H1 (cell line): Measurements from ENCODE around the gene ABL1. TPM values are rescaled to one million over a fixed set of nuclear protein-coding genes. Genes with fewer than 3 reads are reported as not detected.

Experiments
- BACH1 ChIP-seq: IDR thresholded peaks from 2 replicates; pipeline ENCODE4 v1.6.1; 2012; ENCODE audit warnings: low read length, improper control_type of control experiment
- CBX8 ChIP-seq: fragments of 300-800, 300-1000 bp; sonication (generic); IDR thresholded peaks from 2 replicates; pipeline ENCODE4 v1.7.1; 2016; ENCODE audit warnings: low read depth, low read length, borderline replicate concordance
- JUND ChIP-seq: IDR thresholded peaks from 2 replicates; pipeline ENCODE4 v1.6.1; 2011; ENCODE audit warnings: mild to moderate bottlenecking, improper control_type of control experiment, low read length
- NRF1 ChIP-seq: IDR thresholded peaks from 2 replicates; pipeline ENCODE4 v1.6.1; 2011; ENCODE audit warnings: mild to moderate bottlenecking, low read depth, low read length, improper control_type of control experiment
- polyA plus RNA-seq, 7 experiments: library from polyadenylated mRNA; depleted of rRNA in 3 of 7; stranded (reverse) in 5 of 7; unstranded in 2 of 7; fragments of >200 nt in 5 of 7; fragments of 200-250 nt in 2 of 7; gene quantifications; 1 replicate in 5 of 7; 2 replicates in 1 of 7; 4 replicates in 1 of 7; pipeline versions ENCODE4 v1.2.1 to v1.2.3, GENCODE V29; 2011 to 2013; ENCODE audit warnings: missing spikeins in 2 of 7, mixed read lengths in 2 of 7
- total RNA-seq: library from RNA; stranded (reverse); fragmentation: NEBNext Ultra II Directional; extraction: Animal tissue kit (Norgen Biotek cat#: 25700); gene quantifications from 2 replicates; pipeline ENCODE4 v1.2.1, GENCODE V29; 2021
- TF ChIP-seq, protein P1 (sequence below): fragments of 300-600 bp; sonication (generic); IDR thresholded peaks from 2 replicates; pipeline ENCODE4 v1.7.1; 2012; ENCODE audit warnings: low read length, moderate library complexity, mild to moderate bottlenecking, inconsistent platforms; ENCODE audit not compliant: insufficient replicate concordance

Gene ABL1
- total and polyA plus RNA-seq, 2 of the 8 experiments (the other 6 are each of a cell fraction or from before 2014, with no cell fraction given): 35.3 to 104 TPM

DNA sequence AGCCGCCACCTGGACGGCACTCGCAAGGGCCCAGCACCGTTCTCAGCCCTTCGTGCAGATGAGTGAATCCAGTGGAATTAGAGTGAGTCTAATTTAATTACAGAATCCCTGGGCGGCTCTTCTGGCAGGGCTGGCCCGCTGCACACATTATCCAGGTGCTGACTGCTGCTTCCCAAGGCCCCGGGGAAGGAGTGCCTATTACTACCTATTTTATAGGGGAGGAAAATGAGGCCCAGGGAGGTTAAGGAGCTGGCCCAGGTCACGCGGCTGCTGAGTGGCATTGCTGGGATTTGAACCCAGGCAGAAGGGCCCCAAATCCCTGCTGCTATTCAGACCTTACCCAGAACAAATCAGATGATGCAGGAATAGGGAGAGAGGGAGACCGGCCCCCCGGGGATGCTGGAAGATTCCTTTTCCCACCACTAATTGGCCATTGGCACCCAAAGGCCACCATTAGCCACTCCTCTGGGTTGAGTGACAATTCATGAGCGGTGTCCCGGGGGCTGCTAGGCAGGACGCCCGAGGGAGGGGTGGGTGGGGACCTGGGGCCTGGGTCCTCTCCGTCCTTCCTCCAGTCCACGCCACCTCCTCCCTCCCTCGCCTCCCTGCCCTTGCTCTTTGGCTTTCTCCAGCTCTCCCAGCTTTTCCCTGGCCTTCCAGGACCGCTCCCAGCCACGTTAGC lies 71.8 kb downstream of the ABL1 start (continued):
- no peak for TF ChIP-seq CBX8
- TF ChIP-seq, protein P1, sequence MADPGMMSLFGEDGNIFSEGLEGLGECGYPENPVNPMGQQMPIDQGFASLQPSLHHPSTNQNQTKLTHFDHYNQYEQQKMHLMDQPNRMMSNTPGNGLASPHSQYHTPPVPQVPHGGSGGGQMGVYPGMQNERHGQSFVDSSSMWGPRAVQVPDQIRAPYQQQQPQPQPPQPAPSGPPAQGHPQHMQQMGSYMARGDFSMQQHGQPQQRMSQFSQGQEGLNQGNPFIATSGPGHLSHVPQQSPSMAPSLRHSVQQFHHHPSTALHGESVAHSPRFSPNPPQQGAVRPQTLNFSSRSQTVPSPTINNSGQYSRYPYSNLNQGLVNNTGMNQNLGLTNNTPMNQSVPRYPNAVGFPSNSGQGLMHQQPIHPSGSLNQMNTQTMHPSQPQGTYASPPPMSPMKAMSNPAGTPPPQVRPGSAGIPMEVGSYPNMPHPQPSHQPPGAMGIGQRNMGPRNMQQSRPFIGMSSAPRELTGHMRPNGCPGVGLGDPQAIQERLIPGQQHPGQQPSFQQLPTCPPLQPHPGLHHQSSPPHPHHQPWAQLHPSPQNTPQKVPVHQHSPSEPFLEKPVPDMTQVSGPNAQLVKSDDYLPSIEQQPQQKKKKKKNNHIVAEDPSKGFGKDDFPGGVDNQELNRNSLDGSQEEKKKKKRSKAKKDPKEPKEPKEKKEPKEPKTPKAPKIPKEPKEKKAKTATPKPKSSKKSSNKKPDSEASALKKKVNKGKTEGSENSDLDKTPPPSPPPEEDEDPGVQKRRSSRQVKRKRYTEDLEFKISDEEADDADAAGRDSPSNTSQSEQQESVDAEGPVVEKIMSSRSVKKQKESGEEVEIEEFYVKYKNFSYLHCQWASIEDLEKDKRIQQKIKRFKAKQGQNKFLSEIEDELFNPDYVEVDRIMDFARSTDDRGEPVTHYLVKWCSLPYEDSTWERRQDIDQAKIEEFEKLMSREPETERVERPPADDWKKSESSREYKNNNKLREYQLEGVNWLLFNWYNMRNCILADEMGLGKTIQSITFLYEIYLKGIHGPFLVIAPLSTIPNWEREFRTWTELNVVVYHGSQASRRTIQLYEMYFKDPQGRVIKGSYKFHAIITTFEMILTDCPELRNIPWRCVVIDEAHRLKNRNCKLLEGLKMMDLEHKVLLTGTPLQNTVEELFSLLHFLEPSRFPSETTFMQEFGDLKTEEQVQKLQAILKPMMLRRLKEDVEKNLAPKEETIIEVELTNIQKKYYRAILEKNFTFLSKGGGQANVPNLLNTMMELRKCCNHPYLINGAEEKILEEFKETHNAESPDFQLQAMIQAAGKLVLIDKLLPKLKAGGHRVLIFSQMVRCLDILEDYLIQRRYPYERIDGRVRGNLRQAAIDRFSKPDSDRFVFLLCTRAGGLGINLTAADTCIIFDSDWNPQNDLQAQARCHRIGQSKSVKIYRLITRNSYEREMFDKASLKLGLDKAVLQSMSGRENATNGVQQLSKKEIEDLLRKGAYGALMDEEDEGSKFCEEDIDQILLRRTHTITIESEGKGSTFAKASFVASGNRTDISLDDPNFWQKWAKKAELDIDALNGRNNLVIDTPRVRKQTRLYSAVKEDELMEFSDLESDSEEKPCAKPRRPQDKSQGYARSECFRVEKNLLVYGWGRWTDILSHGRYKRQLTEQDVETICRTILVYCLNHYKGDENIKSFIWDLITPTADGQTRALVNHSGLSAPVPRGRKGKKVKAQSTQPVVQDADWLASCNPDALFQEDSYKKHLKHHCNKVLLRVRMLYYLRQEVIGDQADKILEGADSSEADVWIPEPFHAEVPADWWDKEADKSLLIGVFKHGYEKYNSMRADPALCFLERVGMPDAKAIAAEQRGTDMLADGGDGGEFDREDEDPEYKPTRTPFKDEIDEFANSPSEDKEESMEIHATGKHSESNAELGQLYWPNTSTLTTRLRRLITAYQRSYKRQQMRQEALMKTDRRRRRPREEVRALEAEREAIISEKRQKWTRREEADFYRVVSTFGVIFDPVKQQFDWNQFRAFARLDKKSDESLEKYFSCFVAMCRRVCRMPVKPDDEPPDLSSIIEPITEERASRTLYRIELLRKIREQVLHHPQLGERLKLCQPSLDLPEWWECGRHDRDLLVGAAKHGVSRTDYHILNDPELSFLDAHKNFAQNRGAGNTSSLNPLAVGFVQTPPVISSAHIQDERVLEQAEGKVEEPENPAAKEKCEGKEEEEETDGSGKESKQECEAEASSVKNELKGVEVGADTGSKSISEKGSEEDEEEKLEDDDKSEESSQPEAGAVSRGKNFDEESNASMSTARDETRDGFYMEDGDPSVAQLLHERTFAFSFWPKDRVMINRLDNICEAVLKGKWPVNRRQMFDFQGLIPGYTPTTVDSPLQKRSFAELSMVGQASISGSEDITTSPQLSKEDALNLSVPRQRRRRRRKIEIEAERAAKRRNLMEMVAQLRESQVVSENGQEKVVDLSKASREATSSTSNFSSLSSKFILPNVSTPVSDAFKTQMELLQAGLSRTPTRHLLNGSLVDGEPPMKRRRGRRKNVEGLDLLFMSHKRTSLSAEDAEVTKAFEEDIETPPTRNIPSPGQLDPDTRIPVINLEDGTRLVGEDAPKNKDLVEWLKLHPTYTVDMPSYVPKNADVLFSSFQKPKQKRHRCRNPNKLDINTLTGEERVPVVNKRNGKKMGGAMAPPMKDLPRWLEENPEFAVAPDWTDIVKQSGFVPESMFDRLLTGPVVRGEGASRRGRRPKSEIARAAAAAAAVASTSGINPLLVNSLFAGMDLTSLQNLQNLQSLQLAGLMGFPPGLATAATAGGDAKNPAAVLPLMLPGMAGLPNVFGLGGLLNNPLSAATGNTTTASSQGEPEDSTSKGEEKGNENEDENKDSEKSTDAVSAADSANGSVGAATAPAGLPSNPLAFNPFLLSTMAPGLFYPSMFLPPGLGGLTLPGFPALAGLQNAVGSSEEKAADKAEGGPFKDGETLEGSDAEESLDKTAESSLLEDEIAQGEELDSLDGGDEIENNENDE: no peak
- no peak for TF ChIP-seq NRF1
- TF ChIP-seq BACH1: no peak
- TF ChIP-seq JUND: no peak
- TF ChIP-seq, all 59 proteins: peak for 0
